ENCODE measurements around the gene AASS. TPM values are rescaled to one million over a fixed set of nuclear protein-coding genes. Genes with fewer than 3 reads are reported as not detected.
"Not testable (repeated sequence)": the region's sequence is repeated elsewhere in the genome, so short reads cannot be mapped to it uniquely, and the experiment has no call there.

Gene AASS
- 19.2 TPM for total RNA-seq
- long read RNA-seq, partial matches to known transcripts: 0 of 8 reads
- long read RNA-seq, other reads (novel, unspliced or antisense): 5 of 8 reads

- intact Hi-C loops (cut with DNase I): no loop called here
- ATAC-seq (peak; percentile 99), DNase-seq (ENCODE audit: missing footprints) (peak; percentile 95)
Measured at GRCh38 chr7:122143751-122144711, at the start of gene AASS. AASS (minus strand) TSS chr7:122144249; CDS start chr7:122133726, 10,523 bp downstream.

GRCh38 chr7:122188785-122189184 lies 44.7 kb upstream of the AASS start:
- ATAC-seq (no peak), DNase-seq (ENCODE audit: missing footprints) (no peak)
- intact Hi-C loops (cut with DNase I): no loop called here

- DNase-seq (ENCODE audit: missing footprints): no peak
- ATAC-seq: no peak
Measured at GRCh38 chr7:122183106-122183505, 39.1 kb upstream of the AASS start.

GRCh38 chr7:122182081-122182480 lies 38.0 kb upstream of the AASS start:
- no peak for DNase-seq (ENCODE audit: missing footprints)
- intact Hi-C loops (cut with DNase I): no loop called here

More at GRCh38 chr7:122183106-122183505, 39.1 kb upstream of the AASS start:
- intact Hi-C loops (cut with DNase I): no loop called here

GRCh38 chr7:122172144-122172543 lies 28.1 kb upstream of the AASS start:
- ATAC-seq; intact Hi-C loops (cut with DNase I); DNase-seq (ENCODE audit: missing footprints): not testable (repeated sequence)

More at GRCh38 chr7:122182081-122182480, 38.0 kb upstream of the AASS start:
- no peak for ATAC-seq

- DNase-seq (ENCODE audit: missing footprints): no peak
Measured at GRCh38 chr7:122166740-122167139, 22.7 kb upstream of the AASS start.

GRCh38 chr7:122166275-122166674 lies 22.2 kb upstream of the AASS start:
- no peak for ATAC-seq
- no peak for DNase-seq (ENCODE audit: missing footprints)
- intact Hi-C loops (cut with DNase I): no loop called here

More at GRCh38 chr7:122166740-122167139, 22.7 kb upstream of the AASS start:
- intact Hi-C loops (cut with DNase I): no loop called here
- ATAC-seq: no peak

GRCh38 chr7:122161628-122162027 lies 17.6 kb upstream of the AASS start:
- intact Hi-C loops (cut with DNase I): no loop called here
- DNase-seq (ENCODE audit: missing footprints) (no peak), ATAC-seq (no peak)

GRCh38 chr7:122155566-122155965 lies 11.5 kb upstream of the AASS start:
- intact Hi-C loops (cut with DNase I): no loop called here
- DNase-seq (ENCODE audit: missing footprints): no peak
- no peak for ATAC-seq

GRCh38 chr7:122148878-122149277 lies 4.8 kb upstream of the AASS start:
- ATAC-seq (no peak), DNase-seq (ENCODE audit: missing footprints) (no peak)
- intact Hi-C loops (cut with DNase I): no loop called here

- intact Hi-C loops (cut with DNase I): no loop called here
- DNase-seq (ENCODE audit: missing footprints) (no peak), ATAC-seq (no peak)
Measured at GRCh38 chr7:122148081-122148480, 4.0 kb upstream of the AASS start.

- no peak for DNase-seq (ENCODE audit: missing footprints)
- intact Hi-C loops (cut with DNase I): no loop called here
- ATAC-seq: no peak
Measured at GRCh38 chr7:122145937-122146645, 2.0 kb upstream of the AASS start.

- intact Hi-C loops (cut with DNase I): no loop called here
- DNase-seq (ENCODE audit: missing footprints) (no peak), ATAC-seq (peak; percentile 38)
Measured at GRCh38 chr7:122143376-122143750, 686 bp downstream of the AASS start.

GRCh38 chr7:122140918-122141317 lies 3.1 kb downstream of the AASS start:
- no peak for ATAC-seq
- no peak for DNase-seq (ENCODE audit: missing footprints)
- intact Hi-C loops (cut with DNase I): no loop called here

- ATAC-seq (no peak), DNase-seq (ENCODE audit: missing footprints) (no peak)
- intact Hi-C loops (cut with DNase I): no loop called here
Measured at GRCh38 chr7:122137251-122138077, 6.6 kb downstream of the AASS start.

- intact Hi-C loops (cut with DNase I): no loop called here
- DNase-seq (ENCODE audit: missing footprints): no peak
- ATAC-seq: no peak
Measured at GRCh38 chr7:122136639-122137245, 7.3 kb downstream of the AASS start.

- intact Hi-C loops (cut with DNase I): no loop called here
- DNase-seq (ENCODE audit: missing footprints): no peak
- no peak for ATAC-seq
Measured at GRCh38 chr7:122136078-122136477, 8.0 kb downstream of the AASS start.

GRCh38 chr7:122135275-122135674 lies 8.8 kb downstream of the AASS start:
- ATAC-seq: no peak
- intact Hi-C loops (cut with DNase I): no loop called here
- no peak for DNase-seq (ENCODE audit: missing footprints)

Measured in Right ventricle myocardium inferior (tissue), 1 donor.